Mesothelial cell of epicardium (in vitro differentiated cells): Measurements from ENCODE around the gene PDHX. TPM values are rescaled to one million over a fixed set of nuclear protein-coding genes. Genes with fewer than 3 reads are reported as not detected.
"Not testable (repeated sequence)": the region's sequence is repeated elsewhere in the genome, so short reads cannot be mapped to it uniquely, and the experiment has no call there.

Experiments
- DNase-seq, 2 experiments: peaks; one replicate each; pipeline ENCODE4 v3.0.0; 2021; ENCODE audit warnings: low spot score in 2 of 2; ENCODE audit not compliant: unreplicated experiment in 2 of 2
- H3K27ac Mint-ChIP-seq: 2 replicates; pipeline ENCODE4 v1.8.0; 2021; ENCODE audit warnings: mixed read lengths
- H3K27me3 Mint-ChIP-seq: 2 replicates; pipeline ENCODE4 v1.8.0; 2021; ENCODE audit warnings: low read depth, mixed read lengths
- H3K36me3 Mint-ChIP-seq: 2 replicates; pipeline ENCODE4 v1.8.0; 2021; ENCODE audit warnings: mixed read lengths
- H3K4me1 Mint-ChIP-seq: 2 replicates; pipeline ENCODE4 v1.8.0; 2021; ENCODE audit warnings: mixed read lengths
- H3K4me3 Mint-ChIP-seq: 2 replicates; pipeline ENCODE4 v1.8.0; 2021; ENCODE audit warnings: mild to moderate bottlenecking, moderate library complexity, mixed read lengths
- H3K9me3 Mint-ChIP-seq: 2 replicates; pipeline ENCODE4 v1.8.0; 2021; ENCODE audit warnings: mixed read lengths
- CTCF ChIP-seq: fragments of 200-600 bp; sonication (generic); IDR thresholded peaks from one replicate; pipeline ENCODE4 v1.5.0; 2021; ENCODE audit warnings: antibody characterized with exemption; ENCODE audit not compliant: unreplicated experiment
- total RNA-seq: library from RNA; stranded (reverse); gene quantifications from 3 replicates; pipeline ENCODE4 v1.2.1, GENCODE V29; 2021

PDHX gene
- total RNA-seq, 1 donor from 2014 or later = 43.0 TPM

DNA sequence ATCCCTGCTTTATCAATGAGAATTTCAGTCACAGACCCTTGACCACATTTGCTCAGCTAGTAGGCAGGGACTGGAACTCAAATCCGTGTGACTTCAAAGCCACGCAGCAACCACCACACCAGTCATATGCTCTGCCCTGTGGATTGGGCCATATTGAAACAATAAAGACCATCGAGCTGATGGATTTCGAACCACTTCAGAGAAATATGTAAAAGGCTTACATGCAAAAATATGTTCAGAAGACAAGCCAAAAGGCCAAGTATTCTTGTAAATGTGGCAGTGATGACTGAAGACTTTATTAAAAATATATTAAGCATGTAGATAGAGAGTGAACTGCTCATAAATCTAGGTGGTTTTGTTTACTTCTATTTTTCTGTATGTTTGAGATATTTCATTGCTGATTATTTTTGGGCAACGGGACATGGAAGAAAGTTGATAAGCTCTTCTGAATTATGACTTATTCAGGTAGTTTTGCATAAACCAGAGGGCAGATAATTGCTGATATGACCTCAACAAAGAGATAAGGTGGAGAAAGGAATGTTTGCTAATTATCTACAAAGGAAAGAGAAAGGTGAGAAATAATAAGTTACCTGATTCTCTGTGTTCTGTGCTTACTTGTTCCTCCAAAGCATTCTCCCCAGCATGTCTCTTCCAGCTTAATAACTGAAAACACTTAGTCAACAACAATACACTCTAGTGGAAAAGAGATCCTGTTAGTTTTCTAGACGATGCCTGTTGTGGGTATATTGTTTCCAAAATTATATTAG lies 99.4 kb downstream of the PDHX start:
- H3K4me1 Mint-ChIP-seq = no peaks in the 10 kb centered on the region
- TF ChIP-seq CTCF = no peak
- no peaks in the 10 kb centered on the region for H3K27me3 Mint-ChIP-seq
- no peaks in the 10 kb centered on the region for H3K36me3 Mint-ChIP-seq
- no peak overlapping the region for H3K27ac Mint-ChIP-seq
- no peak for DNase-seq
- no peaks in the 10 kb centered on the region for H3K9me3 Mint-ChIP-seq
- H3K4me3 Mint-ChIP-seq = no peak overlapping the region

DNA sequence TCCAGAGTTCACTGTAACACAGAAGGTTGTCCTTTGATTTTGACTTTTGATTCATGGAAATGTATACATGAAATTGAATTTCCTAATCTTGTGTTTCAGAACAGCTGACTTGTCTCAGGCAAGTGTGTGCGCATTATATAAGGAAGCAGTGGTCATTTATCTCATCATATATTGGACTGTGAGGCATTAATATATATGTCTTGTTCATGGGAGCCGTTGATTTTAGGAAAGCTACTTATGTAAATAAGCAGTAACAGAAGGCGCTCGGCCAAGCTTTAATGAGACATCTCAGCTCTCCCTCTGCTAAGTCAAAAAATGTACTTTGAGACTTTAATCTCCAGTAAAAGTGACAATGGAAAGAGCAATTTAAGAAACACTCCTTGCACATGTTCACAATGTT lies 100.5 kb downstream of the PDHX start:
- no peaks in the 10 kb centered on the region for H3K27me3 Mint-ChIP-seq
- no peak overlapping the region for H3K27ac Mint-ChIP-seq
- H3K4me1 Mint-ChIP-seq = no peaks in the 10 kb centered on the region
- no peaks in the 10 kb centered on the region for H3K9me3 Mint-ChIP-seq
- H3K4me3 Mint-ChIP-seq = no peak overlapping the region
- no peaks in the 10 kb centered on the region for H3K36me3 Mint-ChIP-seq
- no peak for TF ChIP-seq CTCF
- no peak for DNase-seq

DNA sequence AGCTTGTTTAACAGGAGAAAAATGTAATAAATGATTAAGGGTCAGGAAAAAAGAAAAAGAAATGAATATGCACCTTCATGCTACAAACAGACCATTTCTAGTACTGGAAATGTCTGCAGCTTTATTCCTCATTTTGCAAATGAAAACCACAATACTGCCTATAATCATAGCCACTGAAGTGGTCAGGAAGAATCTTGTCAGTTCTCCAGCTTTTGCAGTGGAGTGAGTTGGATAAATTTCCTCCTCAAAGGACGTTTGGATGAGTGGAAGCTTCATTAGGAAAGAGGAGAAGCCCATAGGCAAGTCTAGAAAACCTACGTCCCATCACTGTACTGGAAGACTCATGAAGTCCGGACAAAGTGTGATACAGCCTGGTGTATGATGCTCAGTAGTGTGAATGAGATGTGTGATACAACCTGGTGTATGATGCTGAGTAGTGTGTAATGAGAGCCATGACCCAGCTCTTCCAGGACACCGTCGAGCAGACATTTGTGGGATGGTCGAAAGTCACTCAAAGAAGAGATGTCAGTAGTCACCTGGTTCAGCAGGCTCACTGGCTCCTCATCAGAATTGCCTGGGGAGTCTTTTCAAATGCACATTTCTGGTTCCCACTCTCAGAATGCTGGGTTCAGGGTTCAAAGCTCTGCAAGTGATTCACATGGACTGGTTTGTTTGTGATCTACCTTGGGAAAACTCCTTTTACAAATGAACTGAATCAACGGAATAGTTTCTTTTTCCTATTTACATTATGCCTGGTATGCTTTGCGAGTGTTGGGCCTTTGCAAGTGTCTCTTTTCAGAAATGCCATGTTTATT lies 101.3 kb downstream of the PDHX start:
- Mint-ChIP-seq H3K36me3 (no peaks in the 10 kb centered on the region), H3K9me3 (peaks cover 2% of the 10 kb centered on the region), H3K4me3 (no peak overlapping the region), H3K27me3 (no peaks in the 10 kb centered on the region), H3K4me1 (no peaks in the 10 kb centered on the region), H3K27ac (no peak overlapping the region)
- DNase-seq = no peak
- TF ChIP-seq CTCF = no peak

DNA sequence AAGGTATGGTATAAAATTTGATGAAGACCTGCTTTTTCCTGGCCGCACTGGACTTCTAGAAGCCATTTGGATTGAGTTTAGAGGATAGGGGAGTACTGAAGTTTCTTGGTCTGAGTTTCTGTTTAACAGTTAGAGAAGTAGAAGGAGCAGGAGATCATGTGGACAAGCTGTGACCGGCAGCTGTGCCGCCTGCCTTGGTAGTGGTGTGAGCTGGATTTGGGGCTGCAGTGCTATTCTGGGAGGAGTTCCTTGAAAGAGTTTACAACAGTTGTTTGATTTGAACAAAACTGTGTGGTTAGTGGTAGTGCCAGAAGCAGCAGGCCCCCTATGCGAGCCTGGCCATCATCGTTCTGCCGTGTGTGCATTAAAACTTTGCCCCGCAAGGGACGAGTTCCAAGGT lies 105.2 kb downstream of the PDHX start:
- H3K4me3 Mint-ChIP-seq = no peak overlapping the region
- H3K4me1 Mint-ChIP-seq = no peaks in the 10 kb centered on the region
- peaks cover 2% of the 10 kb centered on the region for H3K36me3 Mint-ChIP-seq
- TF ChIP-seq CTCF = no peak
- H3K27me3 Mint-ChIP-seq = no peaks in the 10 kb centered on the region
- H3K9me3 Mint-ChIP-seq = peaks cover 36% of the 10 kb centered on the region
- no peak overlapping the region for H3K27ac Mint-ChIP-seq
- no peak for DNase-seq

DNA sequence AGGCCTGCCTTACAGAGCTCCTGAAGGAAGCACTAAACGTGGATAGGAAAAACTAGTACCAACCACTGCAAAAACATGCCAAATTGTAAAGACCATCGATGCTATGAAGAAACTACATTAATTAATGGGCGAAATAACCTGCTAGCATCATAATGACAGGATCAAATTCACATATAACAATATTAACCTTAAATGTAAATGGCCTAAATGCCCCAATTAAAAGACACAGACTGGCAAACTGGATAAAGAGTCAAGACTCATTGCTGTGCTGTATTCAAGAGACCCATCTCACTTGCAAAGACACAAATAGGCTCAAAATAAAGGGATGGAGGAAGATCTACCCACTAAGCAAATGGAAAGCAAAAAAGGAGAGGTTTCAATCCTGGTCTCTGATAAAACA lies 107.5 kb downstream of the PDHX start:
- not testable (repeated sequence) for DNase-seq, H3K36me3 Mint-ChIP-seq, H3K27me3 Mint-ChIP-seq, H3K4me3 Mint-ChIP-seq, H3K27ac Mint-ChIP-seq, H3K4me1 Mint-ChIP-seq
- peaks cover 46% of the 10 kb centered on the region for H3K9me3 Mint-ChIP-seq

DNA sequence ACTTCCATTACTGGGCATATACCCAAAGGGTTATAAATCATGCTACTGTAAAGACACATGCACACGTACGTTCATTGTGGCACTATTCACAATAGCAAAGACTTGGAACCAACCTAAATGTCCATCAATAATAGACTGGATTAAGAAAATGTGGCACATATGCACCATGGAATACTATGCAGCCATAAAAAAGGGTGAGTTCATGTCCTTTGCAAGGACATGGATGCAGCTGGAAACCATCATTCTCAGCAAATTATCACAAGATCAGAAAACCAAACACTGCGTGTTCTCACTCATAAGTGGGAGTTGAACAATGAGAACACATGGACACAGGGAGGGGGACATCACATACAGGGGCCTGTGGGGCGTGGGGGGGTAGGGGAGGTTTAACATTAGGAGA lies 111.6 kb downstream of the PDHX start:
- H3K27ac Mint-ChIP-seq, H3K36me3 Mint-ChIP-seq, DNase-seq, H3K4me1 Mint-ChIP-seq, H3K4me3 Mint-ChIP-seq, H3K27me3 Mint-ChIP-seq: not testable (repeated sequence)
- H3K9me3 Mint-ChIP-seq = peaks cover 41% of the 10 kb centered on the region
